Measurements from ENCODE around the gene NDRG3.

The NDRG3 gene

DNA sequence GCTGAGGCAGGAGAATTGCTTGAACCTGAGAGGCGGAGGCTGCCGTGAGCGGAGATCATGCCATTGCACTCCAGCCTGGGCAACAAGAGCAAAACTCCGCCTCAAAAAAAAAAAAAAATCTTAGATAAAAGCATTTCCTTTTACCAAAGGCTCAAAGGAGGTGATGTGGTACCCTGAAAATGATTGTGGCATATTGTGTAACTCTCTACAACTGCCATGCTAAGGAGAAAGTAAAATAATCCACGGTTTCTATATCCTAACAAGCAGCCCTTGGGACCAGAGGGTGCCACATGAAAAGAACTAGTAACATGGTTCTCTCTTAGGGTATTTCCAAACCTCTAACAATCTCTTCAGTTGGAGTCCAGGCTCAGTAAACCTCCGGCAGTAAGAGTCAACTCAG is 61.1 kb downstream of the NDRG3 start:
- no peak for DNase-seq (ENCODE audit: low read depth in 1 of 2, low spot score in 1 of 2)
- TF ChIP-seq SPI1 (IDR thresholded peaks at IDR 0.05; ENCODE audit: borderline replicate concordance, low read depth) (no peak), POLR2AphosphoS5 (IDR thresholded peaks at IDR 0.05; ENCODE audit: low read depth) (no peak), GABPA (IDR thresholded peaks at IDR 0.05; ENCODE audit: low read depth) (no peak)
- TF ChIP-seq, protein P1, sequence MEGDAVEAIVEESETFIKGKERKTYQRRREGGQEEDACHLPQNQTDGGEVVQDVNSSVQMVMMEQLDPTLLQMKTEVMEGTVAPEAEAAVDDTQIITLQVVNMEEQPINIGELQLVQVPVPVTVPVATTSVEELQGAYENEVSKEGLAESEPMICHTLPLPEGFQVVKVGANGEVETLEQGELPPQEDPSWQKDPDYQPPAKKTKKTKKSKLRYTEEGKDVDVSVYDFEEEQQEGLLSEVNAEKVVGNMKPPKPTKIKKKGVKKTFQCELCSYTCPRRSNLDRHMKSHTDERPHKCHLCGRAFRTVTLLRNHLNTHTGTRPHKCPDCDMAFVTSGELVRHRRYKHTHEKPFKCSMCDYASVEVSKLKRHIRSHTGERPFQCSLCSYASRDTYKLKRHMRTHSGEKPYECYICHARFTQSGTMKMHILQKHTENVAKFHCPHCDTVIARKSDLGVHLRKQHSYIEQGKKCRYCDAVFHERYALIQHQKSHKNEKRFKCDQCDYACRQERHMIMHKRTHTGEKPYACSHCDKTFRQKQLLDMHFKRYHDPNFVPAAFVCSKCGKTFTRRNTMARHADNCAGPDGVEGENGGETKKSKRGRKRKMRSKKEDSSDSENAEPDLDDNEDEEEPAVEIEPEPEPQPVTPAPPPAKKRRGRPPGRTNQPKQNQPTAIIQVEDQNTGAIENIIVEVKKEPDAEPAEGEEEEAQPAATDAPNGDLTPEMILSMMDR (IDR thresholded peaks at IDR 0.05; ENCODE audit: insufficient read depth, low read length) = no peak
- TF ChIP-seq, protein P2, sequence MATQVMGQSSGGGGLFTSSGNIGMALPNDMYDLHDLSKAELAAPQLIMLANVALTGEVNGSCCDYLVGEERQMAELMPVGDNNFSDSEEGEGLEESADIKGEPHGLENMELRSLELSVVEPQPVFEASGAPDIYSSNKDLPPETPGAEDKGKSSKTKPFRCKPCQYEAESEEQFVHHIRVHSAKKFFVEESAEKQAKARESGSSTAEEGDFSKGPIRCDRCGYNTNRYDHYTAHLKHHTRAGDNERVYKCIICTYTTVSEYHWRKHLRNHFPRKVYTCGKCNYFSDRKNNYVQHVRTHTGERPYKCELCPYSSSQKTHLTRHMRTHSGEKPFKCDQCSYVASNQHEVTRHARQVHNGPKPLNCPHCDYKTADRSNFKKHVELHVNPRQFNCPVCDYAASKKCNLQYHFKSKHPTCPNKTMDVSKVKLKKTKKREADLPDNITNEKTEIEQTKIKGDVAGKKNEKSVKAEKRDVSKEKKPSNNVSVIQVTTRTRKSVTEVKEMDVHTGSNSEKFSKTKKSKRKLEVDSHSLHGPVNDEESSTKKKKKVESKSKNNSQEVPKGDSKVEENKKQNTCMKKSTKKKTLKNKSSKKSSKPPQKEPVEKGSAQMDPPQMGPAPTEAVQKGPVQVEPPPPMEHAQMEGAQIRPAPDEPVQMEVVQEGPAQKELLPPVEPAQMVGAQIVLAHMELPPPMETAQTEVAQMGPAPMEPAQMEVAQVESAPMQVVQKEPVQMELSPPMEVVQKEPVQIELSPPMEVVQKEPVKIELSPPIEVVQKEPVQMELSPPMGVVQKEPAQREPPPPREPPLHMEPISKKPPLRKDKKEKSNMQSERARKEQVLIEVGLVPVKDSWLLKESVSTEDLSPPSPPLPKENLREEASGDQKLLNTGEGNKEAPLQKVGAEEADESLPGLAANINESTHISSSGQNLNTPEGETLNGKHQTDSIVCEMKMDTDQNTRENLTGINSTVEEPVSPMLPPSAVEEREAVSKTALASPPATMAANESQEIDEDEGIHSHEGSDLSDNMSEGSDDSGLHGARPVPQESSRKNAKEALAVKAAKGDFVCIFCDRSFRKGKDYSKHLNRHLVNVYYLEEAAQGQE (IDR thresholded peaks at IDR 0.05; ENCODE audit: insufficient replicate concordance, low read depth) = no peak
- no peaks in the 10 kb centered on the region for H3K27me3 ChIP-seq (ENCODE audit: insufficient read depth, poor library complexity, severe bottlenecking)
- H3K27ac ChIP-seq (replicated peaks) = no peak overlapping the region
- no peak overlapping the region for H3K4me3 ChIP-seq (replicated peaks; ENCODE audit: insufficient read depth, low read length)

DNA sequence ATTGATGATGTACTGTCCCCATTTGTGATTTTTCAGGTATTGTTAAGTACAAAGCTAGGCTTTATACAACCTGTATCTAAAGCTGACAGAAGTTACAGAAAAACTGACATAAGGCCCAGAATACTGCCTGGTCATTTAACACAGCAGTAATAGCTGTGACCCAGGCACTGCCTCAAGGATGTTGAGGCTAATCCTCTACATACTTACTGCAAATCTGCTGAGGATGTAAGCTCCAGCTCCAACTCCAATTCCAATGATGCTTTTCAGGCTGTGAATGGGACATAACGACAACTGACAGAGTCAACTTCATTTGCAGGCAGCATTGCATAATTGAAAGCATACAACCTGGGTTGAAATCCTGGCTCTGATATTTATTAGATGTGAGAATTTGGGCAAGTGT is 63.6 kb downstream of the NDRG3 start:
- no peak for DNase-seq (ENCODE audit: low read depth in 1 of 2, low spot score in 1 of 2)
- Histone ChIP-seq H3K4me3 (replicated peaks; ENCODE audit: insufficient read depth, low read length) (no peak overlapping the region), H3K27ac (replicated peaks) (no peak overlapping the region), H3K27me3 (ENCODE audit: insufficient read depth, poor library complexity, severe bottlenecking) (no peaks in the 10 kb centered on the region)
- TF ChIP-seq POLR2AphosphoS5 (IDR thresholded peaks at IDR 0.05; ENCODE audit: low read depth) = no peak
- TF ChIP-seq, protein P1 (IDR thresholded peaks at IDR 0.05; ENCODE audit: insufficient read depth, low read length) = no peak
- no peak for TF ChIP-seq GABPA (IDR thresholded peaks at IDR 0.05; ENCODE audit: low read depth)
- TF ChIP-seq, protein P2 (IDR thresholded peaks at IDR 0.05; ENCODE audit: insufficient replicate concordance, low read depth) = no peak
- no peak for TF ChIP-seq SPI1 (IDR thresholded peaks at IDR 0.05; ENCODE audit: borderline replicate concordance, low read depth)

DNA sequence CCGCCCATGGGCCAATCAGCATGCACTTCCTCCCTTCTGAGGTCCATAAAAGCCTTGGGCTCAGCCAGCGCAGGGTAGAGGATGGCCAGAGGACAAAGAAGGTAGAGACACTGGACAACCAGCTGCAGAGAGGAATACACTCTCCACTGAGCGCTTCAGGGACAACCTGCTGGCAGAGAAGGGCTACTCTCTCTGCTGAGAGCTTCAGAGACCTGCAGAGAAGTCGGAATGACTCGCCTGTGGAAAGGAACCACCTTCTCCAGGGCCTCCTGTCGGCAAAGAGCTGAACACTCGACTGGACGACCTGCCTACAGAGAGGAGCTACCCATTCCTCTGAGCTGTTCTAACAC is 68.5 kb downstream of the NDRG3 start:
- no peaks in the 10 kb centered on the region for H3K27me3 ChIP-seq (ENCODE audit: insufficient read depth, poor library complexity, severe bottlenecking)
- TF ChIP-seq SPI1 (IDR thresholded peaks at IDR 0.05; ENCODE audit: borderline replicate concordance, low read depth) (no peak), POLR2AphosphoS5 (IDR thresholded peaks at IDR 0.05; ENCODE audit: low read depth) (no peak), GABPA (IDR thresholded peaks at IDR 0.05; ENCODE audit: low read depth) (no peak)
- TF ChIP-seq, protein P1 (IDR thresholded peaks at IDR 0.05; ENCODE audit: insufficient read depth, low read length) = no peak
- TF ChIP-seq, protein P2 (IDR thresholded peaks at IDR 0.05; ENCODE audit: insufficient replicate concordance, low read depth) = no peak
- H3K4me3 ChIP-seq (replicated peaks; ENCODE audit: insufficient read depth, low read length) = no peak overlapping the region
- H3K27ac ChIP-seq (replicated peaks) = no peak overlapping the region
- no peak for DNase-seq (ENCODE audit: low read depth in 1 of 2, low spot score in 1 of 2)
